Panc1 (cell line): ENCODE measurements around the gene TESK1. TPM values are rescaled to one million over a fixed set of nuclear protein-coding genes. Genes with fewer than 3 reads are reported as not detected.
"Not testable (repeated sequence)": the region's sequence is repeated elsewhere in the genome, so short reads cannot be mapped to it uniquely, and the experiment has no call there.

ENCODE experiments used
- ATAC-seq: fragments of 200-7000 bp; cut with Tn5 transposase; 2 replicates; pipeline ENCODE4 v1.9.1; 2020; ENCODE audit warnings: mild to moderate bottlenecking, moderate library complexity
- BruUV-seq: library from RNA; stranded (reverse); fragments of 400-500 nt; replicated peaks from 2 replicates; lab custom pipeline; 2021; lab: Mats Ljungman, UMichigan
- CTCF ChIA-PET: fragments of 300-600 bp; sonication (Branson Sonifier 250); formaldehyde crosslinking; loops from one replicate; lab custom pipeline; 2022; ENCODE audit warnings: antibody characterized with exemption; lab: Charles Lee
- POLR2A ChIA-PET: fragments of 300-600 bp; sonication (Branson Sonifier 250); formaldehyde crosslinking; loops from one replicate; lab custom pipeline; 2022; ENCODE audit warnings: antibody characterized with exemption; lab: Charles Lee
- DNase-seq: peaks from one replicate; pipeline ENCODE4 v3.0.0-alpha.2; 2010; ENCODE audit warnings: low read depth, low spot score
- H3K27ac ChIP-seq: 2 replicates; pipeline ENCODE4 v1.5.1; 2011; ENCODE audit warnings: mild to moderate bottlenecking, low read length, inconsistent platforms
- H3K27me3 ChIP-seq: fragments of 200-500 bp; sonication (Bioruptor generic); 2 replicates; pipeline ENCODE4 v1.6.0; 2014; ENCODE audit warnings: low read length, inconsistent platforms; ENCODE audit not compliant: control insufficient read depth, insufficient read depth
- H3K36me3 ChIP-seq: fragments of 200-500 bp; sonication (Bioruptor generic); 2 replicates; pipeline ENCODE4 v1.5.1; 2014; ENCODE audit warnings: inconsistent platforms, mild to moderate bottlenecking, low read length, moderate library complexity; ENCODE audit not compliant: control insufficient read depth, insufficient read depth
- H3K4me1 ChIP-seq: 2 replicates; pipeline ENCODE4 v1.5.1; 2011; ENCODE audit warnings: inconsistent platforms, mild to moderate bottlenecking, low read length, moderate library complexity; ENCODE audit not compliant: control insufficient read depth, insufficient read depth
- H3K4me3 ChIP-seq, 2 experiments: 2 replicates each; pipeline ENCODE4 v1.5.1; 2011 to 2012; ENCODE audit warnings: low read depth in 2 of 2, low read length in 2 of 2, mild to moderate bottlenecking in 2 of 2, inconsistent platforms in 1 of 2, moderate library complexity in 1 of 2
- H3K9me3 ChIP-seq: fragments of 200-500 bp; sonication (Bioruptor generic); 2 replicates; pipeline ENCODE4 v1.5.1; 2014; ENCODE audit warnings: low read depth, mild to moderate bottlenecking, inconsistent platforms, low read length, moderate library complexity; ENCODE audit not compliant: control insufficient read depth, insufficient read depth
- CTCF ChIP-seq: fragments of 450-650 bp; IDR thresholded peaks from 2 replicates; pipeline ENCODE4 v1.5.1; 2017; ENCODE audit warnings: mild to moderate bottlenecking
- POLR2AphosphoS5 ChIP-seq: IDR thresholded peaks from 2 replicates; pipeline ENCODE4 v1.6.1; 2012; ENCODE audit warnings: mild to moderate bottlenecking, low read depth, low read length, moderate library complexity
- REST ChIP-seq, 2 experiments: IDR thresholded peaks; 2 replicates each; pipeline ENCODE4 v1.6.1; 2011 to 2012; ENCODE audit warnings: low read depth in 2 of 2, control low read depth in 1 of 2, low read length in 1 of 2, mild to moderate bottlenecking in 1 of 2, moderate library complexity in 1 of 2; ENCODE audit not compliant: insufficient read depth in 1 of 2
- SIN3A ChIP-seq: IDR thresholded peaks from 2 replicates; pipeline ENCODE4 v1.6.1; 2012; ENCODE audit warnings: low read depth, mild to moderate bottlenecking, low read length, moderate library complexity, borderline replicate concordance; ENCODE audit not compliant: insufficient read depth
- TCF7L2 ChIP-seq: IDR thresholded peaks from 2 replicates; pipeline ENCODE4 v1.6.1; 2011; ENCODE audit warnings: mild to moderate bottlenecking, low read depth, low read length, inconsistent platforms
- in situ Hi-C: cut with HindIII; loops from 2 replicates; pipeline ENCODE4 v1.10.0; 2016; ENCODE audit warnings: low sequenced_read_pairs, low pct_unique_long_range_greater_than_20kb
- intact Hi-C: fragments of 100-400 bp; cut with micrococcal nuclease; formaldehyde crosslinking; loops from one replicate; pipeline ENCODE4 v1.10.0; 2022; ENCODE audit not compliant: unreplicated experiment
- total RNA-seq: library from RNA; stranded (reverse); gene quantifications from one replicate; pipeline ENCODE4 v1.2.1, GENCODE V29; 2021; ENCODE audit not compliant: unreplicated experiment

Gene TESK1
- total RNA-seq, 1 experiment from 2014 or later = 55.0 TPM

DNA sequence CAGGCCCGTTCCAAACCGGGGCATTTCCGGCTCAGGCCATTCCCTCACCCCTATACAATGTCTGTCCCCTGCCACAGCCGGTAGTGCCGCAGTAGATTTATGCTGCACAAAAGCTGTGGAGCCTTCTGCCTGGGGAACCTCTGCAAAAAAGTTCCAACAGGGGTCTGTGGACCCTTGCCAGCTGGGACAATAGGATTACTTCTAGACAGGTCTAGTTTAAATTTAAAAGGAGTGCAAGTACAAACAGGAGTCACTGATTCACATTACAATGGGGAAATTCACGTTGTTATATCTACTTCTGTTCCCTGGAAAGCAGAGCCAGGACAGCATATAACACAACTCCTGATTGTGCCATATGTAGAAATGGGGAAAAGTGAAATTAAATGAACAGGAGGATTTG lies 21.5 kb upstream of the TESK1 start:
- BruUV-seq, H3K4me3 ChIP-seq, ATAC-seq, in situ Hi-C loops, H3K27me3 ChIP-seq, H3K36me3 ChIP-seq, H3K27ac ChIP-seq, POLR2A ChIA-PET, CTCF ChIA-PET, intact Hi-C loops, H3K4me1 ChIP-seq, H3K9me3 ChIP-seq, DNase-seq: not testable (repeated sequence)

- BruUV-seq, CTCF ChIA-PET, H3K4me3 ChIP-seq, ATAC-seq, H3K27me3 ChIP-seq, in situ Hi-C loops, H3K36me3 ChIP-seq, intact Hi-C loops, DNase-seq, H3K9me3 ChIP-seq, H3K4me1 ChIP-seq, H3K27ac ChIP-seq: not testable (repeated sequence)
- POLR2A ChIA-PET = interaction anchor here (0.6 kb wide), 1 partner anchor 178 kb away, joined by 7 read pairs; no protein-coding TSS in a partner anchor
Observed at GRCh38 chr9:35584681-35585080, 20.4 kb upstream of the TESK1 start.

DNA sequence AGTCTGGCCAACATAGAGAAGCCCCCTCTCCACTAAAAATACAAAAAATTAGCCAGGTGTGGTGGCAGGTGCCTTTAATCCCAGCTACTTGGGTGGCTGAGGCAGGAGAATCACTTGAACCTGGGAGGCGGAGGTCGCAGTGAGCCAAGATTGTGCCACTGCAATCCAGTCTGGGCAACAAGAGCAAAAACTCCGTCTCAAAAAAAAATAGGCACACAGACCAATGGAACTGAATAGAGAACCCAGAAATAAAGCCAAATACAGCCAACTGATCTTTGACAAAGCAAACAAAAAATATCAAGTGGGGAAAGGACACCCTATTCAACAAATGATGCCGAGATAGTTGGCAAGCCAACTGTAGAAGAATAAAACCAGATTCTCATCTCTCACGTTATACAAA lies 16.6 kb upstream of the TESK1 start:
- in situ Hi-C loops, BruUV-seq, H3K36me3 ChIP-seq, H3K9me3 ChIP-seq, ATAC-seq, POLR2A ChIA-PET, CTCF ChIA-PET, H3K27me3 ChIP-seq, intact Hi-C loops, DNase-seq, H3K27ac ChIP-seq, H3K4me1 ChIP-seq, H3K4me3 ChIP-seq: not testable (repeated sequence)

- no peak for DNase-seq
- TF ChIP-seq TCF7L2 (no peak), SIN3A (no peak), CTCF (no peak), REST (IDR thresholded peaks at IDR 0.05; ENCODE audit: insufficient read depth in 1 of 2, low read depth in 2 of 2, low read length in 1 of 2) (no peak), POLR2AphosphoS5 (no peak)
- no peak for ATAC-seq
- Histone ChIP-seq H3K4me3 (no peak overlapping the region), H3K27ac (no peak overlapping the region), H3K4me1 (no peaks in the 10 kb centered on the region), H3K36me3 (no peaks in the 10 kb centered on the region), H3K27me3 (no peaks in the 10 kb centered on the region), H3K9me3 (peaks cover 4% of the 10 kb centered on the region; the same call in 1 of the 2 replicates)
- intact Hi-C loops = no loop called here
- POLR2A ChIA-PET = no interaction called here
- CTCF ChIA-PET = interaction anchor here (0.6 kb wide), 1 partner anchor 10 kb away, joined by 3 read pairs; no protein-coding TSS in a partner anchor
- no TSS peak for BruUV-seq
- in situ Hi-C loops = no loop called here
Observed at GRCh38 chr9:35593581-35593980, 11.5 kb upstream of the TESK1 start.
